ENCODE data around the gene ANAPC10. TPM values are rescaled to one million over a fixed set of nuclear protein-coding genes. Genes with fewer than 3 reads are reported as not detected.

ANAPC10 gene
- total RNA-seq, 2 experiments from 2014 or later = 26.2 to 28.5 TPM

DNA sequence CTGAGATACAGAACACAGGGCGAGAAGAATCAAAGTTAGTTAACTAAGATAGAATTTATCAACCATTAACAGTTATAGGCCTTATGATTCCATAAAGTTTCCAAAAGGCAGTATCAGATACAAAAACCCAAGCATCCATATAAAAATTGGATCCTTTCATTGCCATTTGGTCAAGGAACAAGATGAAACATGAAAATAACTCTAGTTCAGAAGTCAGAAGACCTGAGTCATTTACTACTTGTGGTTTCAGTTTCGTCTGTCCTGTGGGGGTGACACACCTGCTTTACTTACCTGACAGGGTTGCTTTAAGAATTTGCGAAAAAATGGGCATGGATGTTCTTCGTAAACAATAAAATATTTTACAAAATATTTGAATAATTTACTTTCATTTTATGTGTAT, 130.8 kb downstream of the ANAPC10 start:
- Mint-ChIP-seq H3K4me1 (peaks cover 3% of the 10 kb centered on the region), H3K9me3 (ENCODE audit: low read depth) (peaks cover 2% of the 10 kb centered on the region), H3K4me3 (no peak overlapping the region), H3K36me3 (no peaks in the 10 kb centered on the region), H3K27me3 (no peaks in the 10 kb centered on the region), H3K27ac (no peak overlapping the region)
- ATAC-seq (no peak), DNase-seq (no peak)
- CTCF ChIA-PET = interaction anchor here (1.0 kb wide), 1 partner anchor 48 kb away, joined by 4 read pairs; no protein-coding TSS in a partner anchor

DNA sequence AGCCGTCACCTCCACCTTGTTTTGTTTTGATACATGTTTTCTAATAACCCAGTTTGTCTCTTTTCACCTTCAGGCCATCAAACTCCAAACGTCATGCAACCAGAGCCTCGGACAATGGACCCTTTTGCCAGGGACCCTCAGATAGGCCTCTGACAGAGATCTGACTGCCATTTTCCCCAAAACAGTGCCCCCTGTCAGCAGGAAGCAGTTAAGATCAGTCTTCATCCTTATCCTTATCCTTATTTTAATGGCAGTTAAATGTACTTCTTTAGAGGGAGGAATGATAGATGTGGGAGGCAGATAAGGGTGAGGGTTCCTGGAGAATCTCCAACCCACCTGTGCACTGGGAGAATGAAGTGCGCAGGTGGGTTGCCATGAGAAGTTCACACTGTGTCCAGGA, 135.7 kb downstream of the ANAPC10 start:
- no peaks in the 10 kb centered on the region for H3K27me3 Mint-ChIP-seq
- CTCF ChIA-PET = no interaction called here
- ATAC-seq (no peak), DNase-seq (no peak)
- H3K4me1 Mint-ChIP-seq = peaks cover 3% of the 10 kb centered on the region
- H3K36me3 Mint-ChIP-seq = no peaks in the 10 kb centered on the region
- no peak overlapping the region for H3K4me3 Mint-ChIP-seq
- peaks cover 5% of the 10 kb centered on the region for H3K9me3 Mint-ChIP-seq (ENCODE audit: low read depth)
- H3K27ac Mint-ChIP-seq = no peak overlapping the region

DNA sequence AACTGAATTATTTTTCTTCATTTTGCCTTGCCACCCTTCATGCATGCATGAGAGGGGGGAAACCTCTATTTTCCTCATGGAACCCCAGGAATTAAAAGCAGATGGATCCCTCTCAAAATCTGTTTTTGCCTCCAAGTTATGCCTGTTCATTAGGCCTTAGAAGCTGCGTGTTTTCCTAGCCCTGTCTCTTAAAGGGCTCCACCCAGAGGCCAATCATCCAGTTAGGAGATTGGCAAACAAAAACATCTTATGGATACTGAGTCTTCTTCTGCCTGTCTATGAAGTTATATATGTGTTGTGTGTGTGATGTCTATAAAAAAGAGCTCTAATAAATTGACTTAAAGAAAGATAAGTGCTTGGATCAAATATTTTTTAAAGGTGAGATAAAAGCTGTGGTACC, 142.9 kb downstream of the ANAPC10 start:
- ATAC-seq (no peak), DNase-seq (no peak)
- no peak overlapping the region for H3K4me3 Mint-ChIP-seq
- H3K27me3 Mint-ChIP-seq = no peaks in the 10 kb centered on the region
- H3K36me3 Mint-ChIP-seq = no peaks in the 10 kb centered on the region
- no peak overlapping the region for H3K27ac Mint-ChIP-seq
- H3K9me3 Mint-ChIP-seq (ENCODE audit: low read depth) = peaks cover 10% of the 10 kb centered on the region
- CTCF ChIA-PET = no interaction called here
- H3K4me1 Mint-ChIP-seq = no peaks in the 10 kb centered on the region

DNA sequence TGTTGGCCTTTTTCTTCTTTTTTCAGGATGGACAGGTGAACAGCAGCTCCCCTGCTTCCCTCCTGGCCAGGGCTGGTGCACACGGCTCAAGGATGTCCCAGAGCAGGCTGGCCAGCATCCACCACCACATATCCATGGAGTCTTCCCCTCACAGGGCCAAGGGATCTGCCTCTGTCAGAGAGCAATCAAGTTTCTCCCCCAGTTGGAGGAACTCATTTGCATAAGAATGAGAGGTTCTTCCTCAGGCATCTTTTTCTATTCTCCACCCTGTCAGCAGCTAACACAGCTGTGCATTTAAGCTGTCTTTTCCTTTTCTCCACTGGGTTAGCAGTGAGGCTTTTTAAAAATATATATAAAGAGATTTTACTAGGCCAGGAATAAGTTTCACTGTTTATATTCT, 143.8 kb downstream of the ANAPC10 start:
- Mint-ChIP-seq H3K9me3 (ENCODE audit: low read depth) (peaks cover 8% of the 10 kb centered on the region), H3K27me3 (no peaks in the 10 kb centered on the region), H3K4me3 (no peak overlapping the region), H3K4me1 (no peaks in the 10 kb centered on the region), H3K36me3 (no peaks in the 10 kb centered on the region), H3K27ac (no peak overlapping the region)
- CTCF ChIA-PET = no interaction called here
- DNase-seq = no peak
- no peak for ATAC-seq

DNA sequence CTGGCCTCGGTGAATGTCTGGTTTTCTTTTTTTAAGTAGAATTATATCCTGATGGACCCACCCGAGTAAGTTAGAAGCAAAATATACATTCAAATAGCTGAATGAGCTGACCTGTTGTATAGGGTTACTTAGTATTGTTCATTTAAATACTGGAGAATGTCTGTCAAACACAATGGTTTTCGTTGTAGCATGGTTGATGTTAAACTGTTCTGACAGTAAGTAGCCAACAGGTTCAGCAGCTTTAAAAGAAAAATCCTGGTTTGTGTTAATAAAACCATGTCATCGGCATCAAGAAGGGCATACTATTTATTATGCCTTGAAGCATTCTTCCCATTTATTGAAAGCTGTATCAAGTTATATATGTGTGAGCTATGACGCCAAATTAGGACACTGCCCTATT, 149.6 kb downstream of the ANAPC10 start:
- DNase-seq (no peak), ATAC-seq (no peak)
- Mint-ChIP-seq H3K4me1 (no peaks in the 10 kb centered on the region), H3K4me3 (no peak overlapping the region), H3K36me3 (no peaks in the 10 kb centered on the region), H3K9me3 (ENCODE audit: low read depth) (peaks cover 6% of the 10 kb centered on the region), H3K27ac (no peak overlapping the region), H3K27me3 (no peaks in the 10 kb centered on the region)
- CTCF ChIA-PET = no interaction called here

DNA sequence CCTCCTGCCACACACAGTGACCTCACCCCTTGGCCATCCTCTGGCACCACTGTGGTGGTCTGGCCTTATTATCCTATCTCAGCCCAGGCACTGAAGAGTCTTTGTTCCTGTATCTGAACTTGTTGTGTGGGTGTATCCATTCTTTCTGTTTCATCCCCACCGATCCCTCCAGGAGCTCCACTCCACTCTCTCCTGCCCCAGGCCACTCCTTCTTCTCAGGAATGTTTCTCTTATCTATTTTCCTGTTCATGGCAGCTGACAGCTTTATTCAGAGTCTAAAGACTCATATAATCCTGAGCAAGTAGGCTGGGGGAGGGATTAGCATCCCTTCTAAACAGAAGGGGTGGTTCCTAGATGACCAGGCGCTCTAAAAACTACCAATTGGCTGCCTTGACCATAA, 150.0 kb downstream of the ANAPC10 start:
- no peaks in the 10 kb centered on the region for H3K27me3 Mint-ChIP-seq
- peaks cover 5% of the 10 kb centered on the region for H3K9me3 Mint-ChIP-seq (ENCODE audit: low read depth)
- CTCF ChIA-PET = no interaction called here
- H3K36me3 Mint-ChIP-seq = no peaks in the 10 kb centered on the region
- ATAC-seq (no peak), DNase-seq (no peak)
- no peaks in the 10 kb centered on the region for H3K4me1 Mint-ChIP-seq
- H3K27ac Mint-ChIP-seq = no peak overlapping the region
- H3K4me3 Mint-ChIP-seq = no peak overlapping the region

Other genes starting within 250 kb of the ANAPC10 start
- gene ABCE1, start 115 bp upstream of the ANAPC10 start, total RNA-seq = 10 to 100 TPM; 64.7 to 97.4 TPM
- 10 to 100 TPM; 48.9 to 57.8 TPM for gene OTUD4, start 82.4 kb upstream of the ANAPC10 start, total RNA-seq